NCI-H187 treated with DMSO at 0.1 percent for 48 hours (cell line): ENCODE data around the gene CXCL10.
"Not testable (repeated sequence)": the region's sequence is repeated elsewhere in the genome, so short reads cannot be mapped to it uniquely, and the experiment has no call there.

Source experiments
- DNase-seq: peaks from one replicate; lab custom pipeline; 2025; lab: John Stamatoyannopoulos, UW

Gene CXCL10

GRCh38 chr4:76023389-76023788 lies at the start of gene CXCL10:
CXCL10 (minus strand) TSS chr4:76023497; CDS start chr4:76023431, 66 bp downstream.
- DNase-seq = no peak

- DNase-seq = no peak
Measured at GRCh38 chr4:76072760-76073159, 49.5 kb upstream of the CXCL10 start.

GRCh38 chr4:76067652-76068286 lies 44.5 kb upstream of the CXCL10 start:
- DNase-seq = no peak

GRCh38 chr4:76066546-76066945 lies 43.2 kb upstream of the CXCL10 start:
- no peak for DNase-seq

GRCh38 chr4:76061982-76062381 lies 38.7 kb upstream of the CXCL10 start:
- no peak for DNase-seq

GRCh38 chr4:76061421-76061820 lies 38.1 kb upstream of the CXCL10 start:
- DNase-seq = no peak

- DNase-seq = no peak
Measured at GRCh38 chr4:76060506-76060905, 37.2 kb upstream of the CXCL10 start.

GRCh38 chr4:76059750-76060149 lies 36.5 kb upstream of the CXCL10 start:
- no peak for DNase-seq

- DNase-seq = no peak
Measured at GRCh38 chr4:76058888-76059426, 35.7 kb upstream of the CXCL10 start.

GRCh38 chr4:76058302-76058701 lies 35.0 kb upstream of the CXCL10 start:
- DNase-seq = no peak

- DNase-seq = no peak
Measured at GRCh38 chr4:76055421-76055820, 32.1 kb upstream of the CXCL10 start.

GRCh38 chr4:76055016-76055415 lies 31.7 kb upstream of the CXCL10 start:
- no peak for DNase-seq

- no peak for DNase-seq
Measured at GRCh38 chr4:76053730-76054129, 30.4 kb upstream of the CXCL10 start.

GRCh38 chr4:76050560-76051050 lies 27.3 kb upstream of the CXCL10 start:
- not testable (repeated sequence) for DNase-seq

GRCh38 chr4:76049860-76050416 lies 26.6 kb upstream of the CXCL10 start:
- not testable (repeated sequence) for DNase-seq

GRCh38 chr4:76044686-76045085 lies 21.4 kb upstream of the CXCL10 start:
- not testable (repeated sequence) for DNase-seq

GRCh38 chr4:76043306-76043705 lies 20.0 kb upstream of the CXCL10 start:
- not testable (repeated sequence) for DNase-seq

- not testable (repeated sequence) for DNase-seq
Measured at GRCh38 chr4:76042241-76042998, 19.1 kb upstream of the CXCL10 start.

- no peak for DNase-seq
Measured at GRCh38 chr4:76036855-76037254, 13.6 kb upstream of the CXCL10 start.

GRCh38 chr4:76035799-76036380 lies 12.6 kb upstream of the CXCL10 start, which contains the start of gene CXCL11:
CXCL11 (minus strand) TSS chr4:76036070; CDS start chr4:76035987, 83 bp downstream.
- DNase-seq = no peak

- DNase-seq = no peak
Measured at GRCh38 chr4:76035141-76035540, 11.8 kb upstream of the CXCL10 start.

- no peak for DNase-seq
Measured at GRCh38 chr4:76029300-76029699, 6.0 kb upstream of the CXCL10 start.
